Endothelial cell of umbilical vein (primary cell): ENCODE measurements around the gene PDCD6IP.

ENCODE experiments used
- CTCF ChIP-seq, 2 donors: IDR thresholded peaks; 1 replicate in 1 of 2; 2 replicates in 1 of 2; pipeline ENCODE4 v1.5.1; 2011; ENCODE audit warnings: low read length in 2 of 2, mild to moderate bottlenecking in 2 of 2, moderate library complexity in 2 of 2, control low read depth in 1 of 2, inconsistent platforms in 1 of 2, low read depth in 1 of 2; ENCODE audit not compliant: insufficient read depth in 1 of 2; ENCODE audit errors: extremely low read depth in 1 of 2
- EZH2 ChIP-seq: IDR thresholded peaks from 2 replicates; pipeline ENCODE4 v1.6.1; 2012; ENCODE audit warnings: borderline replicate concordance, low read depth, mild to moderate bottlenecking, moderate library complexity, low read length, inconsistent platforms; ENCODE audit not compliant: severe bottlenecking
- FOS ChIP-seq: IDR thresholded peaks from 2 replicates; pipeline ENCODE4 v1.6.1; 2011; ENCODE audit warnings: mild to moderate bottlenecking, low read length, moderate library complexity, borderline replicate concordance; ENCODE audit not compliant: insufficient read depth
- JUN ChIP-seq: IDR thresholded peaks from 2 replicates; pipeline ENCODE4 v1.6.1; 2011; ENCODE audit warnings: borderline replicate concordance, low read depth; ENCODE audit not compliant: insufficient read length, insufficient read depth
- MAX ChIP-seq: IDR thresholded peaks from 2 replicates; pipeline ENCODE4 v1.6.1; 2011; ENCODE audit not compliant: insufficient read depth, insufficient read length
- POLR2A ChIP-seq: IDR thresholded peaks from 2 replicates; pipeline ENCODE4 v1.6.1; 2012; ENCODE audit warnings: low read depth, mild to moderate bottlenecking, control low read depth, low read length
- POLR2AphosphoS5 ChIP-seq: IDR thresholded peaks from 2 replicates; pipeline ENCODE4 v1.6.1; 2012; ENCODE audit warnings: low read depth, mild to moderate bottlenecking, control low read depth, low read length, moderate library complexity; ENCODE audit not compliant: insufficient read depth

GRCh38 chr3:33826688-33827087 lies 28.3 kb downstream of the PDCD6IP start:
- TF ChIP-seq POLR2A, result no peak
- TF ChIP-seq JUN, result no peak
- no peak for TF ChIP-seq CTCF (IDR thresholded peaks at IDR 0.05; ENCODE audit: extremely low read depth in 1 of 2, insufficient read depth in 1 of 2, low read depth in 1 of 2, low read length in 2 of 2)
- no peak for TF ChIP-seq EZH2
- TF ChIP-seq POLR2AphosphoS5, result no peak
- no peak for TF ChIP-seq MAX
- no peak for TF ChIP-seq FOS
